Neuronal stem cell (in vitro differentiated cells): ENCODE measurements around the gene TCF21.

ENCODE experiments used
- DNase-seq: peaks from one replicate; pipeline ENCODE4 v3.0.0-alpha.2; 2013; ENCODE audit warnings: low spot score
- H2AFZ ChIP-seq: one replicate; pipeline ENCODE4 v1.6.1; 2013; ENCODE audit warnings: mild to moderate bottlenecking, low read length, inconsistent platforms
- H2AK5ac ChIP-seq: 2 replicates; pipeline ENCODE4 v1.6.1; 2013; ENCODE audit warnings: low read depth, mild to moderate bottlenecking, inconsistent platforms, low read length, moderate library complexity, mixed read lengths
- H2BK120ac ChIP-seq: 2 replicates; pipeline ENCODE4 v1.6.1; 2013; ENCODE audit warnings: low read depth, mild to moderate bottlenecking, inconsistent platforms, low read length, moderate library complexity, mixed read lengths
- H2BK12ac ChIP-seq: one replicate; pipeline ENCODE4 v1.6.1; 2013; ENCODE audit warnings: low read length, inconsistent platforms
- H2BK15ac ChIP-seq: 2 replicates; pipeline ENCODE4 v1.6.1; 2013; ENCODE audit warnings: mild to moderate bottlenecking, low read length, inconsistent platforms, mixed read lengths
- H2BK5ac ChIP-seq: one replicate; pipeline ENCODE4 v1.6.1; 2013; ENCODE audit warnings: inconsistent platforms, mild to moderate bottlenecking, low read length, moderate library complexity
- H3K14ac ChIP-seq: one replicate; pipeline ENCODE4 v1.6.1; 2013; ENCODE audit warnings: low read length, inconsistent platforms
- H3K18ac ChIP-seq: 2 replicates; pipeline ENCODE4 v1.6.1; 2013; ENCODE audit warnings: low read length, inconsistent platforms
- H3K23ac ChIP-seq: 2 replicates; pipeline ENCODE4 v1.6.1; 2013; ENCODE audit warnings: low read depth, mild to moderate bottlenecking, mixed read lengths, low read length, inconsistent platforms; ENCODE audit not compliant: poor library complexity
- H3K27ac ChIP-seq: replicated peaks from 3 replicates; pipeline ENCODE4 v1.5.1; 2013; ENCODE audit warnings: low read length, inconsistent platforms
- H3K27me3 ChIP-seq, 3 experiments: 2 replicates each; pipeline ENCODE4 v1.6.1; 2013; ENCODE audit warnings: low read length in 3 of 3, mild to moderate bottlenecking in 2 of 3, inconsistent platforms in 1 of 3, low read depth in 1 of 3, mixed read lengths in 1 of 3, moderate library complexity in 1 of 3; ENCODE audit not compliant: control insufficient read depth in 3 of 3, insufficient read depth in 3 of 3
- H3K36me3 ChIP-seq, 2 donors: replicated peaks in 1 of 2; 2 replicates each; pipeline ENCODE4 v1.6.1; 2013; ENCODE audit warnings: low read length in 2 of 2; ENCODE audit not compliant: control insufficient read depth in 2 of 2, insufficient read depth in 2 of 2
- H3K4ac ChIP-seq: 2 replicates; pipeline ENCODE4 v1.6.1; 2013; ENCODE audit warnings: inconsistent platforms, mild to moderate bottlenecking, low read length, moderate library complexity
- H3K4me1 ChIP-seq, 2 donors: 1 replicate in 1 of 2; 2 replicates in 1 of 2; pipeline ENCODE4 v1.6.1; 2013; ENCODE audit warnings: low read length in 2 of 2, low read depth in 1 of 2; ENCODE audit not compliant: control insufficient read depth in 2 of 2, insufficient read depth in 1 of 2
- H3K4me2 ChIP-seq: one replicate; pipeline ENCODE4 v1.6.1; 2013; ENCODE audit warnings: mild to moderate bottlenecking, low read length, inconsistent platforms; ENCODE audit not compliant: insufficient read depth, poor library complexity, severe bottlenecking
- H3K4me3 ChIP-seq, 2 donors: 2 replicates each; pipeline ENCODE4 v1.5.1; 2013; ENCODE audit warnings: low read length in 2 of 2, mild to moderate bottlenecking in 2 of 2, inconsistent platforms in 1 of 2, moderate library complexity in 1 of 2
- H3K79me1 ChIP-seq: one replicate; pipeline ENCODE4 v1.6.1; 2013; ENCODE audit warnings: low read depth, mild to moderate bottlenecking, inconsistent platforms, low read length, moderate library complexity
- H3K9ac ChIP-seq: one replicate; pipeline ENCODE4 v1.6.1; 2013; ENCODE audit warnings: mild to moderate bottlenecking, low read depth, low read length, inconsistent platforms; ENCODE audit not compliant: poor library complexity
- H3K9me3 ChIP-seq, 2 donors: replicated peaks in 1 of 2; 2 replicates each; pipeline versions ENCODE3 to v1.6.1; 2013; ENCODE audit warnings: low read length in 2 of 2, mild to moderate bottlenecking in 2 of 2, inconsistent platforms in 1 of 2, low read depth in 1 of 2, mixed read lengths in 1 of 2, moderate library complexity in 1 of 2; ENCODE audit not compliant: control insufficient read depth in 2 of 2, insufficient read depth in 1 of 2
- H4K8ac ChIP-seq: one replicate; pipeline ENCODE4 v1.6.1; 2013; ENCODE audit warnings: low read depth, mild to moderate bottlenecking, inconsistent platforms, low read length, moderate library complexity
- H4K91ac ChIP-seq: one replicate; pipeline ENCODE4 v1.6.1; 2013; ENCODE audit warnings: low read length, low read depth, mild to moderate bottlenecking, inconsistent platforms; ENCODE audit not compliant: poor library complexity
- WGBS, 2 donors: extraction: QIAGEN DNeasy Blood & Tissue Kit; methylation state at CpG; one replicate each; pipeline ENCODE4 v1.1.7; 2013; ENCODE audit warnings: missing lambda C conversion rate in 2 of 2, mixed read lengths in 1 of 2; ENCODE audit not compliant: insufficient read length in 2 of 2, insufficient replicate concordance in 1 of 2; ENCODE audit errors: extremely low coverage in 2 of 2; 5-methylcytosine and 5-hydroxymethylcytosine counted together

The TCF21 gene

DNA sequence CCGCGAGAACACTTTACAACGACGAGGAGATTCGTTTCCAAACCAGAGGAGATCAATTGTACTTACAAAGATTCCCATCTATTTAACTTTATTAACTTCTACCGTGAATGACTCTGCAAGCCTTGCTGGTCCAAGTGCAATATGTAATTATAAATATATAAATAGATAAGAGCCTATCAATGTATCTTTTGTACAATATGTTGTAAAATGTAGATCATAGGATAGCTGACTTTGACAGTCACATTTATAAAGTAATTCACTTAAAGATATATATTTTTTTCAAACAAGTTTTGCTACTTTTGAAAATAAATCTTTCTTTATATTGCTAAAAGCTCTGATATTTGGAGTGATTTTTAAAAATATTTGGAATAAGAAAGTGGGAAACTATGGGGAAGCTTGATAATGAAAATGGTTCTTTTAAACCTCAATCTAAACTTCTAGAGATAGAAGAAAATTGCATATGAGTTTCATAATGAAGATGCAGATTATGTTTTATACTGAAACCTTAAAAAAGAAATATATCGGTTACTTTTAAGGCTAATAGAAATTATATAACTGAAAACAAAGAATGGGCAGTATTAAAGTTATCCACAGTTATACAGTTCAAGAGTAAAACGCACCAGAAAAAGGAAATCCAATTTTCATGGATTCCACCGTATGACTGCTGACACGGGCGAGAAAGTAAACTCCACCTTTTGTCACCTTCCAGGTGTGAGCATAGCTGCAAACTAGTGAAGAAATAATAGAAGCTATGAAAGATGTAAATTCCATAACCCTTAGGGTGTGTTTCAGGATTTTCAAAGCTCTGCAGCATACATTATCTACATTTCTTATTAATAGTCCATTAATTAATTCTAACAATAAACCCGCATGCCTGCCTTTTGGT lies 3.3 kb downstream of the TCF21 start:
- Histone ChIP-seq H3K18ac (no peak overlapping the region), H2BK120ac (no peak overlapping the region), H3K14ac (no peak overlapping the region), H3K23ac (no peak overlapping the region), H2AK5ac (no peak overlapping the region), H4K91ac (no peak overlapping the region), H4K8ac (no peak overlapping the region), H2BK5ac (no peak overlapping the region), H3K79me1 (no peaks in the 10 kb centered on the region), H2AFZ (peak overlapping the region; percentile 56), H3K9me3 (no peaks in the 10 kb centered on the region), H3K9ac (no peak overlapping the region), H3K4me2 (peak overlapping the region; percentile 41), H3K36me3 (no peaks in the 10 kb centered on the region), H3K27me3 (peaks cover 35 to 100% (median 85%) of the 10 kb centered on the region in 3 experiments), H3K4me1 (peaks cover 7 to 10% of the 10 kb centered on the region in 2 donors), H3K4me3 (no peak overlapping the region), H2BK12ac (no peak overlapping the region), H2BK15ac (no peak overlapping the region), H3K27ac (no peak overlapping the region), H3K4ac (no peak overlapping the region)
- no CpG with 5 or more reads among the region's 12 CpGs for WGBS, 2 donors
- no peak for DNase-seq

DNA sequence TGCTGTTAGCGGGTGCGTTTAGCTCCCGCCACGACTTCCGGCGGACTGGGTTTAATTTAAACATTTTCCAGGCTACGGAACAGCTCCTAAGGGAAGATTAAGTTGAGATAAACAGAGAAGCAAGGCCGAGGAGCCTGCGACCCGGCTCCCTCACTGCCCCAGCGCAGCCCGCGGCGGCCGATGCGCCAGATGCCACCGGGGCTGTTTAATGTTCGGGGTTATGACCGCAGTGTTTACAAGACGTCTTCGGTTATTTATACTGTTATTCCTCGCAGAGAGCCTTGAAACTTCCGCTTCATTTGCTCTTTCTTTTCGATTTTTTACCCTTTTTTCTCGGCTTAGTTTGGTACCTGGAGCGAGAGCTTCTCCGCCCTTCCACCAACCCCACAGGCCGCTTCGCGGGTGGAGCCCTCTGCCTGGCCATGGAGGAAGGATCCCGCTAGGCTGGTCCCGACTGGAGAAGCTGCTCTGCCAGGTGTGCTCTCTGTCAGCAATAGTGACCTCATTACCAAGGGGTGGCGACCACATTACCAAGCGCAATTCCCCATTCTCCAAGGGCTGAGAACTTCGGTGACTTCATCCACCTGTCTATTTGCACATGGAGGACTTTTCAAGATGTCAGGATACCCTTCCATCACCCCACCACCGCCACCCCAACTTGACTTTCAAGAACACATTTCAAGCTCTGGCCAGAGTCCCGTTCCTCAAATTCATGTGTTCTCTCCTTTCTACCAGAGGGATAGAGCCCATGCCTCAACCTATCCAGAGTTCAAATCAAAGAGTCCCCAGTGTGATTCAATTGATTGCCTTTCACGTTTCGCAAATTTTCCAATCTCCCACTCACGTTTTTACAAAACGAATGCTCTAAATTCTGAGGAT lies 4.1 kb downstream of the TCF21 start:
- no peak overlapping the region for H2BK12ac ChIP-seq
- WGBS, 2 donors: no CpG with 5 or more reads among the region's 41 CpGs
- no peak overlapping the region for H3K27ac ChIP-seq
- no peak overlapping the region for H3K9ac ChIP-seq
- H3K27me3 ChIP-seq: peaks cover 35 to 98% (median 81%) of the 10 kb centered on the region in 3 experiments
- H3K79me1 ChIP-seq: no peaks in the 10 kb centered on the region
- H3K14ac ChIP-seq: no peak overlapping the region
- H3K4ac ChIP-seq: no peak overlapping the region
- no peaks in the 10 kb centered on the region for H3K9me3 ChIP-seq
- H2BK5ac ChIP-seq: no peak overlapping the region
- no peak overlapping the region for H3K4me2 ChIP-seq
- H3K36me3 ChIP-seq: no peaks in the 10 kb centered on the region
- H4K8ac ChIP-seq: no peak overlapping the region
- H3K4me3 ChIP-seq: no peak overlapping the region
- H2BK15ac ChIP-seq: no peak overlapping the region
- H4K91ac ChIP-seq: no peak overlapping the region
- no peak for DNase-seq
- no peak overlapping the region for H3K18ac ChIP-seq
- peaks cover 7 to 10% of the 10 kb centered on the region in 2 donors for H3K4me1 ChIP-seq
- H2BK120ac ChIP-seq: no peak overlapping the region
- H3K23ac ChIP-seq: no peak overlapping the region
- no peak overlapping the region for H2AFZ ChIP-seq
- H2AK5ac ChIP-seq: no peak overlapping the region

DNA sequence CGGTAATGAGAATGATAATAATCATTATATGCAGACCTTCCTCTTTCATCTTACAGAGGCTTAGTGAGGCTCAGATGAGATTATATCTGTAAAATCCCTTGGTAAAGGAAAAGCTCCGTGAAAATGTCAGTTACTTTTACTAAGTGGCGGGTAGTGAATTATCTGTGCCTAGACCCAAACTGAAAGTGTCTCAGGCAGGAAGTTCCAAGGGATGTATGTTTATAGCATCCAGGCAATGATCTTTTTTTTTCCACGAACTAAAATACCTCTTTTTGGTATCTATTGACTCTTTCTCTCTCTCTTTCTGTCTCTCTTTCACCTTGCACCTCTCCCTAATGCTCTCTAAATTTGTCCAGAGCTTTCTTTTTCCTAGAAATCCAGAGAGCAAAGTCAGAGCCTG lies 5.0 kb downstream of the TCF21 start:
- no peak overlapping the region for H3K14ac ChIP-seq
- H4K91ac ChIP-seq: no peak overlapping the region
- no peak overlapping the region for H3K4ac ChIP-seq
- no peaks in the 10 kb centered on the region for H3K36me3 ChIP-seq
- WGBS, 2 donors: no CpG with 5 or more reads among the region's 4 CpGs
- H2AK5ac ChIP-seq: no peak overlapping the region
- H3K4me1 ChIP-seq: peaks cover 7 to 10% of the 10 kb centered on the region in 2 donors
- H3K9me3 ChIP-seq: no peaks in the 10 kb centered on the region
- no peak overlapping the region for H3K9ac ChIP-seq
- no peak overlapping the region for H3K23ac ChIP-seq
- H2BK120ac ChIP-seq: no peak overlapping the region
- H3K79me1 ChIP-seq: no peaks in the 10 kb centered on the region
- no peak overlapping the region for H2BK12ac ChIP-seq
- H4K8ac ChIP-seq: no peak overlapping the region
- no peak overlapping the region for H3K18ac ChIP-seq
- peaks cover 35 to 98% (median 74%) of the 10 kb centered on the region in 3 experiments for H3K27me3 ChIP-seq
- H3K27ac ChIP-seq: no peak overlapping the region
- DNase-seq: no peak
- no peak overlapping the region for H2BK5ac ChIP-seq
- no peak overlapping the region for H3K4me2 ChIP-seq
- H2AFZ ChIP-seq: no peak overlapping the region
- no peak overlapping the region for H2BK15ac ChIP-seq
- no peak overlapping the region for H3K4me3 ChIP-seq

DNA sequence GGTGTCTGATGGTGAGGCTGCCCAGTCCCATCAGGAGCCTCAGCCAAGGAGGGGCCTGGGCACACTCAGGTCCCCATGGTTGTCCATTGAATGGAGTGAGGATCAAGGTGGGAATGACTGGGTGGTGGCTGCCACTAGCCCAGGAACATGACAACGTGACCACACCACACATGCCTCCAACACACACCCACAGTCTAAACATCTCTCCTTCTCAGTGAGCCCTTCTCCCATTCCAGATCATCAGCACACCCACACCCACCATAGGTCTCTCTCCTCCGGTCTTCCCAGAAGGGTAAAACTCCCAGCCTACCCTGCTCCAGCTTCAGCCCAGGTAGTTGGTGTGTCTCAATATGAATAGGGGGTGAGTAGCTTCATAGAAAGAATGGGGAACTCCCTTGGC lies 5.5 kb downstream of the TCF21 start:
- H2BK5ac ChIP-seq: no peak overlapping the region
- H3K9ac ChIP-seq: no peak overlapping the region
- H3K18ac ChIP-seq: peak overlapping the region; percentile 53
- H2BK15ac ChIP-seq: peak overlapping the region; percentile 28
- no peak for DNase-seq
- no CpG with 5 or more reads among the region's 2 CpGs for WGBS, 2 donors
- H3K9me3 ChIP-seq: no peaks in the 10 kb centered on the region
- peaks cover 32 to 94% (median 70%) of the 10 kb centered on the region in 3 experiments for H3K27me3 ChIP-seq
- no peaks in the 10 kb centered on the region for H3K36me3 ChIP-seq
- H3K4ac ChIP-seq: no peak overlapping the region
- no peak overlapping the region for H3K14ac ChIP-seq
- no peak overlapping the region for H3K23ac ChIP-seq
- no peak overlapping the region for H2AFZ ChIP-seq
- H3K79me1 ChIP-seq: no peaks in the 10 kb centered on the region
- peaks cover 7% of the 10 kb centered on the region in 2 donors for H3K4me1 ChIP-seq
- no peak overlapping the region for H2BK120ac ChIP-seq
- no peak overlapping the region for H3K27ac ChIP-seq
- no peak overlapping the region for H2BK12ac ChIP-seq
- H4K8ac ChIP-seq: no peak overlapping the region
- no peak overlapping the region for H2AK5ac ChIP-seq
- no peak overlapping the region for H3K4me2 ChIP-seq
- no peak overlapping the region for H4K91ac ChIP-seq
- H3K4me3 ChIP-seq: no peak overlapping the region
